Esophagus muscularis mucosa (tissue), 4 donors: ENCODE measurements around the gene MEAK7.

Experiments used
- EP300 ChIP-seq: sonication (generic); formaldehyde crosslinking; IDR thresholded peaks from one replicate; pipeline ENCODE4 v1.6.1; 2017; ENCODE audit warnings: antibody characterized with exemption
- POLR2A ChIP-seq: fragments of 450-650 bp; IDR thresholded peaks from one replicate; pipeline ENCODE4 v1.6.1; 2017; ENCODE audit warnings: antibody characterized with exemption, moderate library complexity, mild to moderate bottlenecking, low read depth
- TF ChIP-seq, protein P1 (sequence below), 3 experiments: fragments of 200-600 bp in 2 of 3; fragments of 450-650 bp in 1 of 3; sonication (generic) in 2 of 3; IDR thresholded peaks; one replicate each; pipeline ENCODE4 v1.5.1; 2017 to 2019; ENCODE audit warnings: antibody characterized with exemption in 3 of 3, mild to moderate bottlenecking in 2 of 3, moderate library complexity in 1 of 3

DNA sequence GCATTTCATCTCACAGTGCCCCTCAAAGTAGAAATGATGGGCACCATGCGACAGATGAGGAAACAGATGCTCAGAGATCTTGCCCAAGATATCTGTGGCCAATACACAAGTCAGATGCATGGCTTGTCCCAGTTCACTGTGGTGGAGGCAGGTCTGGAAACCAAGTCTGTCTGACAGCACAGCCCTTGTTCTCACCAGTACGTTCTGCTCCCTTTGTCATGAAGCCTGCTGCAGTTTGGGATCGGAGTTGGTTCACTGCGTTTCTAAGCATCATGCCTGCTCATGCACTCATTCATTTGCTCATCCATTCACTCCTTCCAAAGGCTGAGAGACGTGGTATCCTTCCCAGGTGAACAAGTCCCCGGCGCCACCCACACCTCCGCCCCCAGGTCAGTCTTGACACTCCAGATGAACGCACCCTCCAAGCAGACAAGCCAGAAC is 27.2 kb upstream of the MEAK7 start:
- TF ChIP-seq, protein P1, sequence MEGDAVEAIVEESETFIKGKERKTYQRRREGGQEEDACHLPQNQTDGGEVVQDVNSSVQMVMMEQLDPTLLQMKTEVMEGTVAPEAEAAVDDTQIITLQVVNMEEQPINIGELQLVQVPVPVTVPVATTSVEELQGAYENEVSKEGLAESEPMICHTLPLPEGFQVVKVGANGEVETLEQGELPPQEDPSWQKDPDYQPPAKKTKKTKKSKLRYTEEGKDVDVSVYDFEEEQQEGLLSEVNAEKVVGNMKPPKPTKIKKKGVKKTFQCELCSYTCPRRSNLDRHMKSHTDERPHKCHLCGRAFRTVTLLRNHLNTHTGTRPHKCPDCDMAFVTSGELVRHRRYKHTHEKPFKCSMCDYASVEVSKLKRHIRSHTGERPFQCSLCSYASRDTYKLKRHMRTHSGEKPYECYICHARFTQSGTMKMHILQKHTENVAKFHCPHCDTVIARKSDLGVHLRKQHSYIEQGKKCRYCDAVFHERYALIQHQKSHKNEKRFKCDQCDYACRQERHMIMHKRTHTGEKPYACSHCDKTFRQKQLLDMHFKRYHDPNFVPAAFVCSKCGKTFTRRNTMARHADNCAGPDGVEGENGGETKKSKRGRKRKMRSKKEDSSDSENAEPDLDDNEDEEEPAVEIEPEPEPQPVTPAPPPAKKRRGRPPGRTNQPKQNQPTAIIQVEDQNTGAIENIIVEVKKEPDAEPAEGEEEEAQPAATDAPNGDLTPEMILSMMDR (IDR thresholded peaks at IDR 0.05), result no peak
- TF ChIP-seq EP300 (no peak), POLR2A (no peak)
